GM23338 (cell line): Measurements from ENCODE around the gene OMP. TPM values are rescaled to one million over a fixed set of nuclear protein-coding genes. Genes with fewer than 3 reads are reported as not detected.
A peak's percentile ranks its signal among the peaks of the same experiment; 100 is the strongest.

Experiments used
- ATAC-seq: fragments of 200-7000 bp; cut with Tn5 transposase; 3 replicates; pipeline ENCODE4 v1.9.1; 2020
- DNase-seq: peaks from one replicate; pipeline ENCODE4 v3.0.0-alpha.2; 2015; ENCODE audit warnings: low spot score
- H2AFZ ChIP-seq: fragments of 200-600 bp; sonication (generic); 2 replicates; pipeline ENCODE4 v1.8.0; 2016; ENCODE audit warnings: antibody characterized with exemption, mild to moderate bottlenecking, moderate library complexity
- H3F3A ChIP-seq: fragments of 200-600 bp; sonication (generic); replicated peaks from 2 replicates; pipeline ENCODE4 v1.8.0; 2017; ENCODE audit warnings: antibody characterized with exemption, mixed run types, low read depth
- H3K27ac ChIP-seq: fragments of 200-600 bp; sonication (generic); 2 replicates; pipeline ENCODE4 v1.6.1; 2016; ENCODE audit warnings: low read depth
- H3K27me3 ChIP-seq: fragments of 200-600 bp; sonication (generic); 2 replicates; pipeline ENCODE4 v1.8.0; 2016; ENCODE audit warnings: mild to moderate bottlenecking, mixed run types, moderate library complexity; ENCODE audit not compliant: insufficient read depth
- H3K36me3 ChIP-seq: fragments of 200-600 bp; sonication (generic); 2 replicates; pipeline ENCODE4 v1.8.0; 2016; ENCODE audit warnings: mild to moderate bottlenecking; ENCODE audit not compliant: insufficient read depth
- H3K4me1 ChIP-seq: fragments of 200-600 bp; sonication (generic); 2 replicates; pipeline ENCODE4 v1.8.0; 2016; ENCODE audit warnings: mild to moderate bottlenecking, moderate library complexity; ENCODE audit not compliant: insufficient read depth
- H3K4me2 ChIP-seq: fragments of 200-600 bp; sonication (generic); 2 replicates; pipeline ENCODE4 v1.7.1; 2017; ENCODE audit warnings: mixed run types
- H3K4me3 ChIP-seq: fragments of 200-600 bp; sonication (generic); 2 replicates; pipeline ENCODE4 v1.6.1; 2016; ENCODE audit warnings: mixed run types
- H3K79me2 ChIP-seq: fragments of 200-600 bp; sonication (generic); replicated peaks from 2 replicates; pipeline ENCODE4 v1.8.0; 2017; ENCODE audit warnings: mild to moderate bottlenecking; ENCODE audit not compliant: insufficient read depth
- H3K9me2 ChIP-seq: fragments of 200-600 bp; sonication (generic); 2 replicates; pipeline ENCODE4 v1.8.0; 2017; ENCODE audit not compliant: insufficient read depth
- H4K20me1 ChIP-seq: fragments of 200-600 bp; sonication (generic); replicated peaks from 2 replicates; pipeline ENCODE4 v1.8.0; 2017; ENCODE audit warnings: mild to moderate bottlenecking; ENCODE audit not compliant: insufficient read depth
- H3K27ac Mint-ChIP-seq: 2 replicates; pipeline ENCODE4 v1.8.0; 2020; ENCODE audit warnings: inconsistent platforms, mild to moderate bottlenecking, moderate library complexity, mixed read lengths
- H3K27me3 Mint-ChIP-seq: 3 replicates; pipeline ENCODE4 v1.8.0; 2022; ENCODE audit warnings: low read depth, mild to moderate bottlenecking, moderate library complexity, mixed read lengths, inconsistent platforms; ENCODE audit not compliant: insufficient read depth, poor library complexity
- H3K36me3 Mint-ChIP-seq: 3 replicates; pipeline ENCODE4 v1.8.0; 2021; ENCODE audit warnings: low read depth, mild to moderate bottlenecking, inconsistent platforms, moderate library complexity, mixed read lengths
- H3K4me1 Mint-ChIP-seq: 3 replicates; pipeline ENCODE4 v1.8.0; 2020; ENCODE audit warnings: mild to moderate bottlenecking, inconsistent platforms, mixed read lengths
- H3K4me3 Mint-ChIP-seq: 3 replicates; pipeline ENCODE4 v1.8.0; 2021; ENCODE audit warnings: moderate library complexity, mild to moderate bottlenecking, inconsistent platforms, mixed read lengths
- H3K9me3 Mint-ChIP-seq: 3 replicates; pipeline ENCODE4 v1.8.0; 2020; ENCODE audit warnings: moderate library complexity, mild to moderate bottlenecking, inconsistent platforms, mixed read lengths
- CREB1 ChIP-seq: fragments of 250-450 bp; sonication (Bioruptor Pico); IDR thresholded peaks from 2 replicates; pipeline ENCODE4 v1.5.0; 2020; ENCODE audit warnings: low read depth, mild to moderate bottlenecking, moderate library complexity
- ETS1 ChIP-seq: IDR thresholded peaks from 2 replicates; pipeline ENCODE4 v1.6.1; 2016; ENCODE audit warnings: antibody characterized with exemption
- EZH2 ChIP-seq: fragments of 200-600 bp; sonication (generic); IDR thresholded peaks from one replicate; pipeline ENCODE4 v1.8.0; 2017; ENCODE audit warnings: antibody characterized with exemption, mild to moderate bottlenecking, low read depth; ENCODE audit not compliant: unreplicated experiment
- EZH2phosphoT487 ChIP-seq: fragments of 200-600 bp; sonication (generic); IDR thresholded peaks from one replicate; pipeline ENCODE4 v1.8.1; 2018; ENCODE audit warnings: antibody characterized with exemption; ENCODE audit not compliant: unreplicated experiment
- JUNB ChIP-seq: IDR thresholded peaks from one replicate; pipeline ENCODE4 v1.6.1; 2016; ENCODE audit warnings: antibody characterized with exemption; ENCODE audit not compliant: unreplicated experiment
- NANOG ChIP-seq: IDR thresholded peaks from 2 replicates; pipeline ENCODE4 v1.6.1; 2016; ENCODE audit warnings: antibody characterized with exemption, borderline replicate concordance
- POLR2AphosphoS5 ChIP-seq: IDR thresholded peaks from 2 replicates; pipeline ENCODE4 v1.6.1; 2016; ENCODE audit warnings: antibody characterized with exemption, low read depth
- REST ChIP-seq: IDR thresholded peaks from one replicate; pipeline ENCODE4 v1.6.1; 2018; ENCODE audit warnings: antibody characterized with exemption; ENCODE audit not compliant: unreplicated experiment
- STAT1 ChIP-seq: IDR thresholded peaks from one replicate; pipeline ENCODE4 v1.6.1; 2016; ENCODE audit warnings: antibody characterized with exemption; ENCODE audit not compliant: unreplicated experiment
- ZNF114 ChIP-seq: fragments of 250-450 bp; sonication (Bioruptor Pico); IDR thresholded peaks from 2 replicates; pipeline ENCODE4 v1.5.0; 2020; ENCODE audit warnings: mild to moderate bottlenecking, moderate library complexity
- ZNF331 ChIP-seq: fragments of 250-450 bp; sonication (Bioruptor Pico); IDR thresholded peaks from 2 replicates; pipeline ENCODE4 v1.5.0; 2020; ENCODE audit warnings: low read depth, mild to moderate bottlenecking, moderate library complexity
- ZNF462 ChIP-seq: fragments of 250-450 bp; sonication (Bioruptor Pico); IDR thresholded peaks from 2 replicates; pipeline ENCODE4 v1.5.0; 2020; ENCODE audit warnings: mild to moderate bottlenecking, moderate library complexity
- polyA plus RNA-seq: library from polyadenylated mRNA; unstranded; fragments of >200 nt; fragmentation: Nextera tagmentation; extraction: Ambion mirVana; gene quantifications from 2 replicates; pipeline ENCODE4 v1.2.1, GENCODE V29; 2016
- total RNA-seq: library from RNA; depleted of rRNA; stranded (reverse); fragments of >200 nt; shearing (Covaris generic); gene quantifications from 2 replicates; pipeline ENCODE4 v1.2.3, GENCODE V29; 2014

OMP gene
- total and polyA plus RNA-seq, 2 experiments from 2014 or later = 1.0 TPM; not detected in 1

- TF ChIP-seq EZH2 (no peak), EZH2phosphoT487 (no peak), POLR2AphosphoS5 (no peak), ZNF462 (no peak)
Observed at GRCh38 chr11:77073328-77074001, 29.2 kb upstream of the OMP start (continued).

- Mint-ChIP-seq H3K27ac (no peak overlapping the region), H3K9me3 (no peaks in the 10 kb centered on the region; the same call in 2 of the 3 replicates), H3K36me3 (no peaks in the 10 kb centered on the region; the same call in 2 of the 3 replicates), H3K27me3 (peaks cover 15% of the 10 kb centered on the region), H3K4me3 (no peak overlapping the region), H3K4me1 (peaks cover 5% of the 10 kb centered on the region)
- no peak for DNase-seq
- H3F3A ChIP-seq = no peaks in the 10 kb centered on the region
- ATAC-seq = peak; percentile 19; the same call in 1 of the 3 replicates
- H3K79me2 ChIP-seq = peaks cover 7% of the 10 kb centered on the region; the same call in 1 of the 2 replicates
- H3K4me2 ChIP-seq = no peak overlapping the region
- peaks cover 5% of the 10 kb centered on the region; the same call in 1 of the 2 replicates for H3K36me3 ChIP-seq
- no peaks in the 10 kb centered on the region for H3K27me3 ChIP-seq
- H2AFZ ChIP-seq = no peak overlapping the region
- no peaks in the 10 kb centered on the region for H3K9me2 ChIP-seq
- no peaks in the 10 kb centered on the region for H3K4me1 ChIP-seq
- H3K4me3 ChIP-seq = no peak overlapping the region
- H4K20me1 ChIP-seq = no peaks in the 10 kb centered on the region
- no peak overlapping the region for H3K27ac ChIP-seq
- TF ChIP-seq ZNF114 (CRISPR knock-in tag) (no peak), POLR2AphosphoS5 (no peak), EZH2phosphoT487 (no peak), JUNB (no peak), STAT1 (no peak), REST (no peak), NANOG (no peak), CREB1 (CRISPR knock-in tag) (no peak), ETS1 (no peak), ZNF331 (CRISPR knock-in tag) (no peak)
Observed at GRCh38 chr11:77074205-77074604, 28.4 kb upstream of the OMP start.
